ENCODE results near the gene RNF213.
"Not testable (repeated sequence)": the region's sequence is repeated elsewhere in the genome, so short reads cannot be mapped to it uniquely, and the experiment has no call there.

RNF213 gene

DNA sequence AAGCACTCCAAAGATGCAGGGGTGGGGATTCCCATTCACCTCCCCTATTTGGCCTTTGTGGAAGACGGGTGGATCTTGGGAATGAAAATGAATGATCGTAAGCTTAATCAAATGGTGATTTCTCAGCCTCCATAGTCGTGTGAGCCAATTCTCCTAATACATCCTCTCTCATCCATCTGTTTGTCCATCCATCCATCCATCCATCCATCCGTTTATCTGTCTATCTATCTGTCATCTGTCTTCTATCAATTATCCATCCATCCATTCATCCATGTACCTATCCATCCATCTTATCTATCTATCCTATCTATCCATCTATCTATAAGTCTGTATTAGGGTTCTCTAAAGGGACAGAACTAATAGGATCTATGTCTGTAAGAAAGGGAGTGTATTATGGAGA, 7.8 kb downstream of the RNF213 start:
- no peak for DNase-seq (ENCODE audit: low read depth in 2 of 2)

DNA sequence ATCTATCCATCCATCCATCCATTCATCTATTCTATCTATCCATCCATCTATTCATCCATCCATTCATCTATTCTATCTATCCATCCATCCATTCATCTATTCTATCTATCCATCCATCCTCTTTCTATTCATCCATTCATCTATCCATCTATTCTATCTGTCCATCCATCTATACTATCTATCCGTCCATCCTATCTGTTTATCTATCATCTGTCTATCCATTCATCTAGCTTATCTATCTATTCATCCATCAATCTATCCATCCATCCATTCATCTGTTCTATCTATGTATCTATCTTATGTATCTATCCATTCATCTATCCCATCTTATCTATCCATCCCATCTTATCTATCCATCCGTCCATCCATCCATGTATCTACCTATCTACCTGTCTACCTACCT, 8.8 kb downstream of the RNF213 start:
- DNase-seq (ENCODE audit: low read depth in 2 of 2): no peak

DNA sequence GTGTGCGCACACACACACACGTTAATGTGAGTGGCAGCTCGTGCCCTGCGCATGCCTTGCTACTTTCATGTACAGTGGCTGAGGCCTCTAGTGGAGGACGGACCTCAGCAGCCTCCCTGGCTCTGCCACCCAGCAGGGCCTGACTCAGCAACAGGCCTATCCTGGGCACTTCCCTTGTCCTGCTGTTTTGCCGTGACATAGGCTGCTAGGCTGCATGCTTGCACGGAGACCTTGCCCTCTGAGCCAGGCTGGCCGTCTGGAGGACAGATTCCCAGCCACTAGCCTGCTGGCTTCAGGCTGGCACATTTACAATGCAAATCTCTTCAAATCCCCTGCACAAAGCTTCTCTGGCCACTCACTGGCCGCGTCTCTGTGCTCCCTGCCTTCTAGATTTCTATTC, 9.5 kb downstream of the RNF213 start:
- no peak for DNase-seq (ENCODE audit: low read depth in 2 of 2)

DNA sequence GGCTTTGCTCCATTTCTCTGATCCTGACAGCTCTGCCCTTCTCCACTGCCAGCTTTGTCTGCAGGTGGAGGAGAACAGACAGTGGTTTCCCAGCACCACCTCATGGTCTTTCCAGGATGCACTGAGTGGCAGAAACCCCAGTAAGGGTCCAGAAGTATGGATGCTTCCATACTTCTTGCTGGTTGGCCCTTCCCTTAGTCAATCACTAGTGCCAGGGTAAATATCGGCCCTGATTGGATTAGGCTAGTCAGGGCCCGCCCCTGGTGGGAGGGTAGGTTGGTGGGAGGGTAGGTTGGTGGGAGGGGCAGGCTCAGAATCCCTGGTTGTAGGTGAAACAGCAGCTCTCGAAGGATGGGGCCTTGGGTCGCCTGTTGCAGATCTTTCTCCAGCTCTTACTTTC, 10.2 kb downstream of the RNF213 start:
- no peak for DNase-seq (ENCODE audit: low read depth in 2 of 2)

DNA sequence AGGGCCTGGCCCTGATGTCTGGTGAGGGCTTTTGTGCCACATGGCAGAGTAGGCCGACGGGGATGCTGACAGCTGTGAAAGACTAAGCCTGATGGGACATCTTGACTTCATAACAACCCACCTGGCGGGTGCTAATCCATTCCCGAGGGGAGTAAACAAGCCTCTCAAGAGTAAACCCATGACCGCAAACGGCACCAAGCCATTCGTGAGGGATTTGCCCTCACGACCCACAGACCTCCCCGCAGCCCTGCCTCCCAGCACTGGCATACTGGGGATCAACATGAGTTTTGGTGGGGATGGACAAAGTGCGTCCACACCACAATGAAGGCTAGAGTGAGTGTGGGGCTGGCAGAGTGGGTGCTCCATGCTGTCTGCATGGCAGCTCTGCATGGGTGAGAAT, 11.7 kb downstream of the RNF213 start:
- DNase-seq (ENCODE audit: low read depth in 2 of 2): no peak

DNA sequence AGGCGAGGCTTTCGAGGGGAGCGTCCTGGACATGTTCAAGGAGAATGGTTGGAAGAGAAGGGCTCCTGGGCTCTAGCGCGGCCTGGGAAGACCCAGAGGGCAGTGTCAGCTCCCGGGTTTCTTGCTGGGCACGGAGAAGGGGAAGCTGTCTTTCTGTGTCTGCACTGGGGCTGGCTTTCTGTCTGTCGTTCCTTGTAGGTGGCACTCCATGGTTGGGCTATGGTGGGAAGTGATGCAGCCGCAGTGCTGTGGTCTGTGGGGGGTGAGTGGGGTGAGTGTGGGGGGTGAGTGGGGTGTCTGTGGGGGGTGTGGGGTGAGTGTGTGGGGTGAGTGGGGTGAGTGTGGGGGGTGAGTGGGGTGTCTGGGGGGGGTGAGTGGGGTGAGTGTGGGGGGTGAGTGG, 13.7 kb downstream of the RNF213 start:
- DNase-seq (ENCODE audit: low read depth in 2 of 2): no peak

DNA sequence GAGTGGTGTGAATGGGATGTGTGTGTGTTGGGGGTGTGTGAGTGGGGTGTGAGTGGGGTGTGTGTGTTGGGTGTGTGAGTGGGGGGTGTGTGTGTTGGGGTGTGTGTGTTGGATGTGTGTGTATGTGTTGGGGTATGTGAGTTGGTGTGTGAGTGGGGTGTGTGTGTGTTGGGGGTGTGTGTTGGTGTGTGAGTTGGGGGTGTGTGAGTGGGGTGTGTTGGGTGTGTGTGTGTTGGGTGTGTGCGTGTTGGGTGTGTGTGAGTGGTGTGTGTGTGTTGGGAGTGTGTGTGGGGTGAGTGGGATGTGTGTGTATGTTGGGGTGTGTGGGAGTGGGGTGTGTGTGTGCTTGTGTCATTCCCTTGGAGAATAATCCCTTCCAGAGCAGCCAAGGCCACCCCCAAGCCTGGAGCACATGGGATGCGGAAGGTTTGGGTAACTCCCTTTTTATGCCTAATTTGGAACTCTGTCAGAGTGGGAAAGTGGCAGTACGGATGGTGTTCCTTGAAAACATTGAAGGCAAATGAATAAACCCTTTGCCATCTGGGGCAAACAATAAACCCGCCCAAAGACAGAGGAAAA, 14.3 kb downstream of the RNF213 start:
- no peak for DNase-seq (ENCODE audit: low read depth in 2 of 2)

DNA sequence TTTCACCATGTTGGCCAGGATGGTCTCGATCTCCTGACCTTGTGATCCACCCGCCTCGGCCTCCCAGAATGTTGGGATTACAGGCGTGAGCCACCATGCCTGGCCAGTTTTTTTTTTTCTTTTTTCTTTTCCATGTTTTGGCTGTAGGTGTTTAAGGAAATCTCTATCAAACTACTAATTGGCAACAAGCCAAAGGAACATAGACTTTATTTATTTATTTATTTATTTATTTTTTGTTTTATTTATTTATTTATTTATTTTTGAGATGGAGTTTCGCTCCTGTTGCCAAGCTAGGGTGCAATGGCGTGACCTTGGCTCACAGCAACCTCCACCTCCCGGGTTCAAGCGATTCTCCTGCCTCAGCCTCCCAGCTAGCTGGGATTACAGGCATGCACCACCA, 15.2 kb downstream of the RNF213 start:
- DNase-seq (ENCODE audit: low read depth in 2 of 2): not testable (repeated sequence)

DNA sequence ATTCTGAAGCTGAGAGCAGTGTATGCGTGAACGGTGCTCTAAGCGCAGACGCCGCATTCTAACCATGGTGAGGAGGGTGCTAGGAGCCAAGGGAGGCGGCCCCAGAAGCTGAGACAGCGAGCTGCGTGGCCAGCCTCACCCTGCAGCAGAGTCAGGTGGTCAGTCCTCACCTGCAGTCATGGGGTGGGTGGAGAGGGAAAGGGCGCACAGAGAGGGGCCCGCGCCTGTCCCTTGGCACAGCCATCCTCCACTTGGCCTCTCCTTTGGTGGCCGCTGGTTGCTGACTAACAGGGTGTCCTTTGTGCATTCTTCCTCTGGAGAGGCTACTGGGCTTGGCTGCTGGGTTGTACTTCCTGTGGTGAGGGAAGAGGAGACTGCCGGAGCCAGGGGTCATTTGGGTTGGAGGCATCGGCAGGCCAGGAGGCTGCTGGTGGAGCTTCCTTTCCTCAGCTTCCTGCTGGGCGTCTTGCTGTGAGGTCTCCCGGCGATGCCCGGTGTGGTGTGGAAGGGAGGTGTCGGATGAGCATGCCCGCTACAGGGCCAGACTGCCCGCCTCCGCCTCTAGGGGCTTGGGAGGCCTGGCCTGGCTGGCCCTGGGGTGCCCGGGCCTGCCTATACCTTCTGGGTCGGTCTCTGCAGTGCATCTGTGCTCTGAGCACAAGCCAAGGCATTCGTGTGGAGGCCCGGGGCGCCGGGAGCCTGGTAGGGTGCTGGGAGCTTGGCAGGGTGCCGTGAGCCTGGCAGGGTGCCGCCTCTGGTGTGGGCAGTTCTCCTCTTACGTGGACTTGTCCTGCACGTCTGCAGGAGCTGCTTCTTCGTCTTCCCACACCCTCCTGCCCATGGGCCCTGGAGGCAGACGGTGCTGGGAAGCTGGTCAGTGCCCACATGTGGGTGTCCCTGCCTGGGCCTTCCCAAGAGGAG, 17.4 kb downstream of the RNF213 start:
- no peak for DNase-seq (ENCODE audit: low read depth in 2 of 2)

DNA sequence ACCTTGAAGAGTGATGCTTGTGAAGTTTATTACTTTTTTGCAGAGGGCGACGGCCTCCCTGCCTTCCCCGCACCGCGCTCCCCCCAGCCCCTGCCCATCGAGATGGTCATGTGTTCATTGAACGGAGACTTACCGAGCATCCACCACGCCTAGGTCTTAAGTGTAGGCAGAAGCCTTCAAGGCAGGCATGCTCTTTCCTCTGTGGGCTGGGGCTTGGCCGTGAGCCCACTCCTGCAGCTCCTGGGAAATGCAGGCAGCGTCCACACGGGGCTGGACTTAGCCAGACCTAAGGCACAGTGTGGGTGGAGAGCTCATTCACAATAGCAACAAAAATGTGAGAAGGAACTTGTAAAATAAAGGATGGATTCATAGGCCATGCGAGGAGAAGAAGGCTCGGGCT, 19.2 kb downstream of the RNF213 start:
- DNase-seq (ENCODE audit: low read depth in 2 of 2): no peak

DNA sequence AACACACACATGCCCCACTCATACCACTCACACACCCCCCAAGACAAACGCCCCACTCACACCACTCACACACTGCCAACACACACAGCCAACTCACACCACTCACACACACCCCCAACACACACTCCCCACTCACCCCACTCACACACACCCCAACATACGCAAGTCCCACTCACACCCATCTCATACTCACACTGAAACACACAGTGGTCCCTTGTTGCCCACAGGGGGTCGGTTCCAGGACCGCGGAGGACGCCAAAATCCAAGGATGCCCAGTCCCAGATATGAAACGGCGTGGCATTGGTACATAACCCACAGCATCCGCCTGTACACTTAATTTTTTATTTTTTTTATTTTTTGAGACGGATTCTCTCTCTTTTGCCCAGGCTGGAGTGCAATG, 20.9 kb downstream of the RNF213 start:
- no peak for DNase-seq (ENCODE audit: low read depth in 2 of 2)

DNA sequence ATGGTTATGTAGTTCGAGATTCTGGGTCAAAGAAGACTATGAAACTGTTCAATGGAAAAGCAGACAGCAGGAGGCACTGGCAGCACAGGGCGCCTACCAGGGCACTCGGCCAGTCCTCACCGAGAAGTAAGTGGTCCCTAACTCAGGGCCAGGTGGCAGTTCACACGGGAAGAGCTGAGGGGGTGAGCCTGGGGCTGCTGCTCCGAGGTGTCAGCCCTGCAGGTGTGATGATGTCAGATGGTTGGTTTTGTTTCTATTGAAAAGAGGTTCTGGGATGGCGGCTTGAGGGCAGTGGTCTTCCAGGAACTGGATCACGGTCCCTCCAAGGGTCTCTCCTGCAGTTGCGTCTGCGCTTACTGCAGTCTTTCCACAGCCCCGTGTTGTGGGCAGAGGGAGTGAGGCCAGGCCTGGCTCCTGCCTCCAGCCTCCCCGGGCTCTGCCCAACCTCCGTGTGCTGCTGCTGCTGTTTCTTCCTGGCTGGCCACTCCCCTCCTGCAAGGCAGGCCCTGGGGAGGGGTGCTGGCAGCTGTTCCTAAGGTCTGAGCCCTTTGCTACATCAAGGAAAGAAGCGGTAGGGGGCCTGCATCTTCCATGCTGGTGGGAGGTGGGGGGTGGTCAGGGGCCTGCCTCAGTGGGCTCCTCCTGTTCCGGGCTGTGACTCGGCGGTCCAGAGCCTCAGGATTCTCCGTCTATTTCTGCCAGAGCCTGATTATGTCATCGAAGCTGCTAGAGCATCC, 22.6 kb downstream of the RNF213 start:
- no peak for DNase-seq (ENCODE audit: low read depth in 2 of 2)

DNA sequence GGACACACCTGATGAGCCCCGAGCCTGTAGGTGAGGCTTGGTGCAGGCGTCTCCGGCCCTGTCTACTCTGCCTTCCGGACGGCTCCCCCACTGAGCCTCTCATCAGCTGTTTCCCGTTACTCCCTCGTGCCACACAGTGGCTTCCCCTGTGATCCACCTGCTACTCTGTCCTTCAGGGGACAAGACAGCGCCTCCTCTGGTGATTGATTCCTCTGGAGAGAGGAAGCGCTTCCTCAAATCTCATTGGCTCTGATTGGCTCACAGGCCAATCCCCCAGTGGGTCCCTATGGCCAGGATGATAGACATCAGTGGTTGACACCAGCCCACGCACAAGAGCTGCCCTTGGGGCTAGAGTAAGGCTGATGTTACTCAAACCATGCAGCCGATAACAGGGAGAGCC, 24.0 kb downstream of the RNF213 start:
- no peak for DNase-seq (ENCODE audit: low read depth in 2 of 2)

DNA sequence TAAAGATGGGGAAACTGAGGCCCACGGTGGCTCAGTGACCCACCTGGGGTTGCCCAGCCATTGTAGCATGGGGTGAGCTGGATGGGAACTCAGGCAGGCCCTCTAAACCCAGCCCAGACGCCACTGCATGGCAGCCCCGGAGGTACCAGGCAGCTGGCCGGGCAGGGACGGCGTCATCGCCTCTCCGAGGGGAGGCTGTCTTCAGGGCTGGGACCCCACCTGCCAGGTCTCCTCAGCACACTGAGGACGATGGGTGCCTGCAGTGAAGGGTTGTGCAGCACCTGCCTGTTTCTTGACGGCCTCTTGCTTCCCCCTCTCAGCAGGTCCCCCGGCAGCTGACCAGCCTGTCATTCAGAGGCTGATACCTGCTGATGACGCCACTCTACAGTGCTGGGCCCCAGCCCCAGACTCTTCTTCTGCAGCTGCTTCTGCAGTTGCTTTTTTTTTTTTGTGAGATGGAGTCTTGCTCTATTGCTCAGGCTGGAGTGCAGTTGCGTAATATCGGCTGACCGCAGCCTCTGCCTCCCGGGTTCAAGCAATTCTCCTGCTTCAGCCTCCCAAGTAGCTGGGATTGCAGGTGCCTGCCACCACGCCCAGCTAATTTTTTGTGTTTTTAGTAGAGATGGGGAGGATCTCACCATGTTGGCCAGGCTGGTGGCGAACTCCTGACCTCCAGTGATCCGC, 24.7 kb downstream of the RNF213 start:
- DNase-seq (ENCODE audit: low read depth in 2 of 2): no peak

DNA sequence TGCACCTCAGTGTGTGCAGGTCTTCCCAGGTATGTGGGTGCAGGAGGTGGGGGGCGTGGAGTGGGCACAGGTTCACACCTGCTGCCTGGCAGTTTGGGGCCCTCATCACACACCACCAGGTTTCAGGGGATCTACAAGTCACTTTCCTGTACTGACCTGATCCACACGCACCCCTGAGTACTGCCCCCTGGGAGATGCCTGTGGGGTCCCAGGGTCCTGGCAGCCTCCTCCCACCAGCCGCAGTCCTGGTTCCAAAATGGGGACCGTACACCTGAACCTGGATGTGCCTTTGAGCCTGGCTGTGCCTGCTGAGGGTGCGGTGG, 25.9 kb downstream of the RNF213 start:
- DNase-seq (ENCODE audit: low read depth in 2 of 2): no peak

DNA sequence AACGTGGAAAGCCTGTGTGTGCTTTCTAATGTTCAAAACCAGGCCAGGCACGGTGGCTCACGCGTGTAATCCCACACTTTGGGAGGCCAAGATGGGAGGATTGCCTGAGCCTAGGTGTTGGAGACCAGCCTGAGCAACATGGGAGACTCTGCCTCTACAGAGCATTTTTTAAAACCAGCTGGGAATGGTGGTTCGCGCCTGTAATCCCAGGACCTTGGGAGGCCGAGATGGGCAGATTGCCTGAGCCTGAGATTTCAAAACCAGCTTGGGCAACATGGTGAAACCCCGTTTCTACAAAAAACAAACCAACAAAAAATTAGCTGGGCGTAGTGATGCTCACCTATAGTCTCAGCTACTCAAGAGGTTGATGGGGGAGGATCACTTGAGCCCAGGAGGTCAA, 26.4 kb downstream of the RNF213 start:
- DNase-seq (ENCODE audit: low read depth in 2 of 2): no peak

DNA sequence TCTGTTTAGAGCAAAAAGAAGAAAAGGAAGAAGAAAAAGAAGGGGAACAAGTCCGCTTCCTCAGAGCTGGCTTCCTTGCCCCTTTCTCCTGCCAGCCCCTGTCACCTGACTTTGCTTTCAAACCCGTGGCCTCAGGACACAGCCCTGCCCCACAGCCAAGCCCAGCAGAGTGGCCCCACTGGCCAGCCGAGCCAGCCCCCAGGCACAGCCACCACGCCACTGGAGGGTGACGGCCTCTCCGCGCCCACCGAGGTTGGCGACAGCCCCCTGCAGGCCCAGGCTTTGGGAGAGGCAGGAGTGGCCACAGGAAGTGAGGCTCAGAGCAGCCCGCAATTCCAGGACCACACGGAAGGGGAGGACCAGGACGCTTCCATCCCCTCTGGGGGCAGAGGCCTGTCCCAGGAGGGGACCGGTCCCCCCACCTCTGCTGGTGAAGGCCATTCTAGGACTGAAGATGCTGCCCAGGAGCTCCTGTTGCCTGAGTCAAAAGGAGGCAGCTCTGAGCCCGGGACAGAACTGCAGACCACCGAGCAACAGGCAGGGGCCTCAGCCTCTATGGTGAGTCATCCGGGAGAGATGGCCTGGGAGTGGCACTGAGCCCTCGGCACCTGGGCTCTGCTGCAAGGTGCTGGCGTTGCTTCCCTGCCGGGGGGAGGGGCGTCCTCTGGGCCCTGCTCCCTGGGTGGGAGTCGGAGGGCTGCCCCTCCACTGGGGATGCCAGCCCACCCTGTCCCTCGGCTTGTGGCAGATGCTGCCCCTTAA, 27.3 kb downstream of the RNF213 start:
- no peak for DNase-seq (ENCODE audit: low read depth in 2 of 2)

DNA sequence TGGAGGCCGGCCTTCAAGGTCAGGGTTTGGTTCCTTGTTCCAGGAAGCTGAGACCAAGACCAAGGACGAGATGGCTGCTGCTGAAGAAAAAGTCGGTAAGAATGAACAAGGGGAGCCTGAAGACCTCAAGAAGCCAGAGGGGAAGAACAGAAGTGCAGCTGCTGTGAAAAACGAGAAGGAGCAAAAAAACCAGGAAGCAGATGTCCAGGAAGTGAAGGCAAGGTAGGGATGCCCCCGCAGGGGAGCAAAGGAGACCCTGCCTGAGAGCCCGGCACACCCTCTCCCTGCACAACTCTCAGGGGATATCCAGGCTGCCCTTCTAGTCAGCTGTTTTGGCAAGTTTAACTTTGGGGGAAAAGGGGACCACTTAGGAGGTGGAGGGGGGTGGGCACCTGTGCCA, 29.0 kb downstream of the RNF213 start:
- DNase-seq (ENCODE audit: low read depth in 2 of 2): no peak

DNA sequence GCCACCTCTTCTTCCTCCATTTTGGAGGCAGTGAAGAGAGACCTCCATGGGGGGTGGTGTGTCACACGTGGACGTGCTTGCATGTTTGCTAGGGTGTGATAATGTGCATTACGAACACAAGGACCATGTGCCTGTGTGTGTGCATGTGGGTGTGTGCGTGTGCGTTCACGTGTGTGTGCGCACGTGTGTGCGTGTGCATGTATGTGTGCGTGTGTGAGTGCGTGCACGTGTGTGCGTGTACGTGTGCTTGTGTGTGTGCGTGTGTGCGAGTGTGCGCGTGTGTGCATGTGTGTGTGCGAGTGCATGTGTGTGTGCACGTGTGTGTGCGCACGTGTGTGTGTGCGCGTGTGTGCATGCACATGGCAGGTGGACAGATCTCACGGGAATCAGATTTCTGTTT, 29.5 kb downstream of the RNF213 start:
- DNase-seq (ENCODE audit: low read depth in 2 of 2): no peak

DNA sequence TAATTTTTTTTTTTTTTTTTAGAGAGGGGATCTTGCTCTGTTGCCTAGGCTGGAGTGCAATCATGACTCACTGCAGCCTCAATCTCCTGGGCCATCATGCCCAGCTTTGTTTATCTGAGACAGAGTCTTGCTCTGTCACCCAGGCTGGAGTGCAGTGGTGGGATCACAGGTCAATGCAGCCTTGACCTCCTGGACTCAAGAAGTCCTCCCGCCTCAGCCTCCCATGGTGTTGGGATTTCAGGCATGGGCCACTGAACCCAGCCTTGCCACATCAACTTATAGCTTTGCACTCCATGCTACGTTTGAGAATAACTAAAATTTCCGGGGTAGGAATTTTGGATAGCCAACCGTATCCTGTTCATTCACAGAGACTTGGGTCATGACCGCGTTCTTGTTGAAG, 30.6 kb downstream of the RNF213 start:
- DNase-seq (ENCODE audit: low read depth in 2 of 2): no peak

DNA sequence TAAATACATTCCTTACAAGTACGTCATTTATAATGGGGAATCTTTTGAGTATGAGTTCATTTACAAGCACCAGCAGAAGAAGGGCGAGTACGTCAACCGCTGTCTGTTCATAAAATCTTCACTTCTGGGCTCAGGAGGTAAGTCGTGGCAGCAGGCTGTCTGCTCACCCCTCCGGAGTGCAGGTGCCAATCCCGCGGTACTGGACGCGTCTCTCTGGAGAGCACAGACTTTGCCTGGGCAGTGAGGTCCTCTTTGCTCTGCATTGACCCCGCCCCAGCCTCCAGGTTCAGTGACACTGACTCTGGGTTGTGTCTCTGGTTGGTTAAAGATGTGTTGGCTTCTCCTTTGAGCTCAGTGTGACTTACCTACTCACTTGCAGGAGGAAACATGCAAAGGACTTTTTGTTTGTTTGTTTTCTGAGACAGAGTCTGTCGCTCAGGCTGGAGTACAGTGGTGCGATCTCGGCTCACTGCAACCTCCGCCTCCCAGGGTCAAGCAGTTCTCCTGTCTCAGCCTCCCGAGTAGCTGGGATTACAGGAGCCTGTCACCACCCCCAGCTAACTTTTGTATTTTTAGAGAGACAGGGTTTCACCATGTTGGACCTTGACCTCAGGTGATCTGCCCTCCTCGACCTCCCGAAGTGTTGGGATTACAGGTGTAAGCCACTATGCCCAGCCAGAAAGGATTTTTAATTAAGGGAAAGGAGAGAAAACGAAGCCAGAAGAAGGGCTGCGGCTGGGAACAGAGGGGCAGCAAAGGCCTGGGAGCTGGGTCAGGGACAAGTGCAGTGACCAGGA, 31.2 kb downstream of the RNF213 start:
- no peak for DNase-seq (ENCODE audit: low read depth in 2 of 2)

Data from stimulated activated CD8-positive, alpha-beta memory T cell treated with anti-CD3 and anti-CD28 coated beads, Interleukin-7, amount 100 ng/mL, for 1 hour (primary cell).